LNCAP (cell line): ENCODE measurements around the gene ADIPOR2.

Source experiments
- CTCF ChIP-seq: fragments of 450-650 bp; IDR thresholded peaks from 2 replicates; pipeline ENCODE4 v1.5.1; 2017; ENCODE audit warnings: mild to moderate bottlenecking

ADIPOR2 gene

GRCh38 chr12:1668833-1669543 lies 21.9 kb upstream of the ADIPOR2 start:
- TF ChIP-seq CTCF = no peak

GRCh38 chr12:1670358-1671268 lies 20.3 kb upstream of the ADIPOR2 start:
- no peak for TF ChIP-seq CTCF

GRCh38 chr12:1676043-1676442 lies 14.8 kb upstream of the ADIPOR2 start:
- no peak for TF ChIP-seq CTCF

GRCh38 chr12:1680804-1681492 lies 9.9 kb upstream of the ADIPOR2 start:
- TF ChIP-seq CTCF = no peak

- TF ChIP-seq CTCF = no peak
These were observed 9.4 kb upstream of the ADIPOR2 start for GRCh38 chr12:1681493-1681807.

- no peak for TF ChIP-seq CTCF
These were observed 2.7 kb upstream of the ADIPOR2 start for GRCh38 chr12:1688086-1688710.
